Measurements from ENCODE around the gene KDM4B.

DNA sequence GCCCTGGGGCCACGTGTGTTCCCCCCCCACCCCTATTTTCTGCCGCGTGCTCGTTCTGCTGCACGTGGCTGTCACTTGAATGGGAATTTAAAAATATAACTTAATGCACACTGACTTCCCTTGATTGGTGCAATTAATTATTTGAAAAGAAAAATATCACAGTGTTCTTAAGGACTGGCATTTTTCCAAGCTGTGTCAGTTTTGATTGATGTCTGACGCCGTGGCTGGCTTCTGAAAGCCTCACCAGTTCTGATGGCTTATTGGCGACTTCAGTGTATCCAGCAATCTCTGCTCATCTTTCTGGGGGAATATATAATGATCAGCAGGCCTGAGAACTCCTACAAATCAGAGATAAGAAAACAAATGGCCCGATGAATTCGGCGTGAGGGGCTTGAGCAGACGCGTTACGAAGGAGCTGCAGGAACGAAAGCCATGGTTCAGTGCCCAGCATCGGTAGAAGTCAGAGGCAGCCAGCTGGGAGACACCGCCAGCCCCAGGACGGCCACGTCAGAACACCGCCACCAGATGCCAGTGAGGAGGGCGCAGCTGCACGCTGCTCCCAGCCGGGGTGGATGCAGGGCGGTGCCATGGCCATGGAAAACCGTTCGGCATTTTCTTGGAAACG is 111.2 kb downstream of the KDM4B start:
- TF ChIP-seq RCOR1 (conservative IDR thresholded peaks at IDR 0.05; ENCODE audit: low read depth, low read length), result no peak
- TF ChIP-seq ZNF274 (IDR thresholded peaks at IDR 0.05; ENCODE audit: insufficient read depth, insufficient read length), result no peak
- no peak for TF ChIP-seq TAF1 (IDR thresholded peaks at IDR 0.05; ENCODE audit: borderline replicate concordance, low read depth, low read length)
- no peak for TF ChIP-seq RAD51 (IDR thresholded peaks at IDR 0.05)
- no peak for TF ChIP-seq POLR2A (IDR thresholded peaks at IDR 0.05; ENCODE audit: low read depth, low read length)
- TF ChIP-seq SP1 (IDR thresholded peaks at IDR 0.05; ENCODE audit: low read depth, low read length), result no peak
- TF ChIP-seq, protein P1, sequence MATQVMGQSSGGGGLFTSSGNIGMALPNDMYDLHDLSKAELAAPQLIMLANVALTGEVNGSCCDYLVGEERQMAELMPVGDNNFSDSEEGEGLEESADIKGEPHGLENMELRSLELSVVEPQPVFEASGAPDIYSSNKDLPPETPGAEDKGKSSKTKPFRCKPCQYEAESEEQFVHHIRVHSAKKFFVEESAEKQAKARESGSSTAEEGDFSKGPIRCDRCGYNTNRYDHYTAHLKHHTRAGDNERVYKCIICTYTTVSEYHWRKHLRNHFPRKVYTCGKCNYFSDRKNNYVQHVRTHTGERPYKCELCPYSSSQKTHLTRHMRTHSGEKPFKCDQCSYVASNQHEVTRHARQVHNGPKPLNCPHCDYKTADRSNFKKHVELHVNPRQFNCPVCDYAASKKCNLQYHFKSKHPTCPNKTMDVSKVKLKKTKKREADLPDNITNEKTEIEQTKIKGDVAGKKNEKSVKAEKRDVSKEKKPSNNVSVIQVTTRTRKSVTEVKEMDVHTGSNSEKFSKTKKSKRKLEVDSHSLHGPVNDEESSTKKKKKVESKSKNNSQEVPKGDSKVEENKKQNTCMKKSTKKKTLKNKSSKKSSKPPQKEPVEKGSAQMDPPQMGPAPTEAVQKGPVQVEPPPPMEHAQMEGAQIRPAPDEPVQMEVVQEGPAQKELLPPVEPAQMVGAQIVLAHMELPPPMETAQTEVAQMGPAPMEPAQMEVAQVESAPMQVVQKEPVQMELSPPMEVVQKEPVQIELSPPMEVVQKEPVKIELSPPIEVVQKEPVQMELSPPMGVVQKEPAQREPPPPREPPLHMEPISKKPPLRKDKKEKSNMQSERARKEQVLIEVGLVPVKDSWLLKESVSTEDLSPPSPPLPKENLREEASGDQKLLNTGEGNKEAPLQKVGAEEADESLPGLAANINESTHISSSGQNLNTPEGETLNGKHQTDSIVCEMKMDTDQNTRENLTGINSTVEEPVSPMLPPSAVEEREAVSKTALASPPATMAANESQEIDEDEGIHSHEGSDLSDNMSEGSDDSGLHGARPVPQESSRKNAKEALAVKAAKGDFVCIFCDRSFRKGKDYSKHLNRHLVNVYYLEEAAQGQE (IDR thresholded peaks at IDR 0.05; ENCODE audit: low read depth, low read length), result no peak
- TF ChIP-seq CTCF (IDR thresholded peaks at IDR 0.05 in 2 of 3, conservative IDR thresholded peaks at IDR 0.05 in 1 of 3; ENCODE audit: control insufficient read depth in 2 of 3, extremely low read depth in 1 of 3, insufficient read depth in 1 of 3, low read depth in 3 of 3, low read length in 3 of 3), result no peak

Data from GM12878 (cell line).